Measurements from ENCODE around the gene ALKBH4.

Gene ALKBH4

DNA sequence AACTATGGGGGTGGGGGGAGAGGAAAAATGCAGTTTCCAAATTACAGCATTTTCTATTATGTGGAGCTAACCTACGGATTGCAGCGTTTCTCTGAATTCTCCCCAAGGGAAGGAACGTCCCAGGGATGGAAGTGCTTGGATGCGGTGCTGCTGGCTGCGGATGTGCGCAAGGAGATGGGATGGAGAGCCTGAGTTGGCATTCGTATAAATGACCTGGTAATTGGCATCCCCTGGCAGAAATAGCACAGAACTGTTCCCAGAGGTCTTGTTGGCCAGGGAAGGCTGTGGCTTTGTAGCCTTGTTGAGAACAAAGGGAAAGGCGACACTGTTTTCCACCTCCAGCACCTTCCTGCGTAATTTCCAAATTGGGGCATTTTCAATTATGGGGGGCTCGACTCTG is 28.5 kb downstream of the ALKBH4 start:
- H3K9me2 ChIP-seq (replicated peaks; ENCODE audit: low read depth, low read length): no peaks in the 10 kb centered on the region
- no peaks in the 10 kb centered on the region for H3K27me3 ChIP-seq (ENCODE audit: insufficient read depth, low read length, poor library complexity, severe bottlenecking)
- H2AFZ ChIP-seq (ENCODE audit: low read length): no peak overlapping the region
- no peak for TF ChIP-seq EZH2phosphoT487 (IDR thresholded peaks at IDR 0.05; ENCODE audit: borderline replicate concordance)
- TF ChIP-seq, protein P1, sequence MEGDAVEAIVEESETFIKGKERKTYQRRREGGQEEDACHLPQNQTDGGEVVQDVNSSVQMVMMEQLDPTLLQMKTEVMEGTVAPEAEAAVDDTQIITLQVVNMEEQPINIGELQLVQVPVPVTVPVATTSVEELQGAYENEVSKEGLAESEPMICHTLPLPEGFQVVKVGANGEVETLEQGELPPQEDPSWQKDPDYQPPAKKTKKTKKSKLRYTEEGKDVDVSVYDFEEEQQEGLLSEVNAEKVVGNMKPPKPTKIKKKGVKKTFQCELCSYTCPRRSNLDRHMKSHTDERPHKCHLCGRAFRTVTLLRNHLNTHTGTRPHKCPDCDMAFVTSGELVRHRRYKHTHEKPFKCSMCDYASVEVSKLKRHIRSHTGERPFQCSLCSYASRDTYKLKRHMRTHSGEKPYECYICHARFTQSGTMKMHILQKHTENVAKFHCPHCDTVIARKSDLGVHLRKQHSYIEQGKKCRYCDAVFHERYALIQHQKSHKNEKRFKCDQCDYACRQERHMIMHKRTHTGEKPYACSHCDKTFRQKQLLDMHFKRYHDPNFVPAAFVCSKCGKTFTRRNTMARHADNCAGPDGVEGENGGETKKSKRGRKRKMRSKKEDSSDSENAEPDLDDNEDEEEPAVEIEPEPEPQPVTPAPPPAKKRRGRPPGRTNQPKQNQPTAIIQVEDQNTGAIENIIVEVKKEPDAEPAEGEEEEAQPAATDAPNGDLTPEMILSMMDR (conservative IDR thresholded peaks at IDR 0.05; ENCODE audit: low read length): no peak
- H3K4me3 ChIP-seq (ENCODE audit: low read length, poor library complexity, severe bottlenecking): peak overlapping the region; percentile 9
- peak overlapping the region; percentile 79 for H3K9ac ChIP-seq (ENCODE audit: low read depth, low read length, poor library complexity, severe bottlenecking)
- peak overlapping the region; percentile 35 for H3K4me2 ChIP-seq (ENCODE audit: low read depth, low read length, poor library complexity, severe bottlenecking)
- peaks cover 48% of the 10 kb centered on the region for H3K4me1 ChIP-seq (ENCODE audit: insufficient read depth, low read length, poor library complexity, severe bottlenecking)
- no peaks in the 10 kb centered on the region for H3K9me3 ChIP-seq (ENCODE audit: insufficient read depth, low read depth, low read length)
- peaks cover 3% of the 10 kb centered on the region; the same call in 1 of the 2 replicates for H3K36me3 ChIP-seq (ENCODE audit: insufficient read depth, low read length)
- H3F3A ChIP-seq (ENCODE audit: low read depth): no peaks in the 10 kb centered on the region
- peaks cover 6% of the 10 kb centered on the region for H4K20me1 ChIP-seq (ENCODE audit: insufficient read depth, low read length, poor library complexity, severe bottlenecking)
- peaks cover 43% of the 10 kb centered on the region for H3K79me2 ChIP-seq (ENCODE audit: insufficient read depth, low read length)

DNA sequence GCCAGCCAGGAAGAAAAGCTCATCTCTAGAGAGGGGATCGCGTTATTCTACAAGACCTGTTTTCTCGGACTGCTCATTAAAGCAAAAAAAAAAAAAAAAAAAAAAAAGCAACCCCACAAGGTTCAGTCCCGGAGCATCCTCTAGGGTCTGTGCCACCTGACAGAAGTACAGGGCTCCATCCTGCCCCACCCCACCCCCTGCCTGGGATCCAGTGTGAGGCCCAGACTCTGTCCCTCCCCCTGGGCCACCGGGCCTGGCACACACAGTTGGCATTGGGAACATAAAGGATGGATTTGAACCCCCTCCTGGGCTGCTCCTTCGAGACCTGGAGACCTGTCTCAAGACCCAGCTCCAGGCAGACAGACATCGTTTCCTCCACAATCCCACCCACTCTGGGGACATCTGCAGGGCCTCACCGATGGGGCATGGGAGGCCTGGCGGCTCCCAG is 30.6 kb downstream of the ALKBH4 start:
- Histone ChIP-seq H3K4me1 (ENCODE audit: insufficient read depth, low read length, poor library complexity, severe bottlenecking) (peaks cover 60% of the 10 kb centered on the region), H3K9ac (ENCODE audit: low read depth, low read length, poor library complexity, severe bottlenecking) (peak overlapping the region; percentile 79), H3K79me2 (ENCODE audit: insufficient read depth, low read length) (peaks cover 43% of the 10 kb centered on the region), H3K9me3 (ENCODE audit: insufficient read depth, low read depth, low read length) (no peaks in the 10 kb centered on the region), H3K36me3 (ENCODE audit: insufficient read depth, low read length) (peaks cover 1% of the 10 kb centered on the region; the same call in 1 of the 2 replicates), H4K20me1 (ENCODE audit: insufficient read depth, low read length, poor library complexity, severe bottlenecking) (peaks cover 6% of the 10 kb centered on the region), H3K4me3 (ENCODE audit: low read length, poor library complexity, severe bottlenecking) (peak overlapping the region; percentile 99), H3K4me2 (ENCODE audit: low read depth, low read length, poor library complexity, severe bottlenecking) (peak overlapping the region; percentile 99), H3F3A (ENCODE audit: low read depth) (no peaks in the 10 kb centered on the region), H3K9me2 (replicated peaks; ENCODE audit: low read depth, low read length) (no peaks in the 10 kb centered on the region), H3K27me3 (ENCODE audit: insufficient read depth, low read length, poor library complexity, severe bottlenecking) (no peaks in the 10 kb centered on the region), H2AFZ (ENCODE audit: low read length) (peak overlapping the region; percentile 83)
- no peak for TF ChIP-seq EZH2phosphoT487 (IDR thresholded peaks at IDR 0.05; ENCODE audit: borderline replicate concordance)
- TF ChIP-seq, protein P1 (conservative IDR thresholded peaks at IDR 0.05; ENCODE audit: low read length): no peak

DNA sequence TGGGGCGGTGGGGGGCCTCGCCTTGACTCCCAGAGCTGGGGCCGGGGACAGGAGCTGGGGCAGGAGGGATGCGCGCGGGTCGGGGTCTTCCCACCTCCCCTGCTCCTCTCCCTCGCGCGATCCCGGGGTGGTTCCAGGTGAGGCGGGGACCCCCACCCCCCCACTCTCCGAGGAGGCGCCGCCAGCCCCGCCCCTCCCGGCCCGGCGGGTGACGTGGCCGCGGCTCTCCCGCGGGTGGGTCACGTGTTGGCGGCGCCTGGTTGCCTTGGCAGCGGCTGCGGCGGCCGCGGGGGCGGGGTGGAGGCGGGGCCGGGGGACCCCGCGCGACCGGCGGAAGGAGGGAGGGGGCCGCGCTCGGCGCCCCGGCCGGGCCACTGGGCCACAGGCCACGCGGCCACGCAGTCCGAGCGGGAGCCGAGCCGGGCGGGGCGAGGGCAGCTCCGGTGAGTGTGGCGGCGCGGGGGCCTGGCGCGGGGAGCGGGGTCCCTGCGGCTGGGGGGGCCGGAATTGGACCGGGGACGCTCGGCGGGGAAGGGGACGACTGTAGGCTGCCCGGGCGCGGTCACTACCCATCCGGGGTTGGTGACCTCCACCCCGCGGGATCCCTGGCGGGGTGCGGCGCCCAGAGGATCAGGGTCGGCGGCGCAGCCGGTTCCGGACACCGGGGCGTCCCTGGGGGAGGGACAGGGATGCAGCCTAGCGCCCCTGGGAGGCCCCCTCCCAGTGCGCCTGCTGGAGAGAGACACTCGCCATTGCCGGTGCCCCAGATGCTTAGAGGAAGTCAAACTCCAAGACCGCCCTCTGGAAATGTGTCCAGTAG is 31.2 kb downstream of the ALKBH4 start, which contains the start of gene ORAI2:
TSS of gene ORAI2 (plus strand) at position 357 of the 820 bp plus-strand sequence. CDS start 5,382 bp downstream, outside the sequence.
- Histone ChIP-seq H3K36me3 (ENCODE audit: insufficient read depth, low read length) (no peaks in the 10 kb centered on the region; the same call in 1 of the 2 replicates), H3K4me3 (ENCODE audit: low read length, poor library complexity, severe bottlenecking) (peak within 1 kb of the TSS; percentile 99), H3K9ac (ENCODE audit: low read depth, low read length, poor library complexity, severe bottlenecking) (peak within 1 kb of the TSS; percentile 79), H2AFZ (ENCODE audit: low read length) (peak within 1 kb of the TSS; percentile 83), H3K9me3 (ENCODE audit: insufficient read depth, low read depth, low read length) (no peaks in the 10 kb centered on the region), H3K27me3 (ENCODE audit: insufficient read depth, low read length, poor library complexity, severe bottlenecking) (no peaks in the 10 kb centered on the region), H3K79me2 (ENCODE audit: insufficient read depth, low read length) (peaks cover 39% of the 10 kb centered on the region), H3F3A (ENCODE audit: low read depth) (no peaks in the 10 kb centered on the region), H4K20me1 (ENCODE audit: insufficient read depth, low read length, poor library complexity, severe bottlenecking) (peaks cover 6% of the 10 kb centered on the region), H3K4me1 (ENCODE audit: insufficient read depth, low read length, poor library complexity, severe bottlenecking) (peaks cover 60% of the 10 kb centered on the region), H3K9me2 (replicated peaks; ENCODE audit: low read depth, low read length) (no peaks in the 10 kb centered on the region), H3K4me2 (ENCODE audit: low read depth, low read length, poor library complexity, severe bottlenecking) (peak within 1 kb of the TSS; percentile 99)
- TF ChIP-seq, protein P1 (conservative IDR thresholded peaks at IDR 0.05; ENCODE audit: low read length): peak; percentile 15; the same call in 1 of the 2 replicates
- TF ChIP-seq EZH2phosphoT487 (IDR thresholded peaks at IDR 0.05; ENCODE audit: borderline replicate concordance): no peak

All from Loucy (cell line).